Measurements from ENCODE around the gene HNRNPH2.

DNA sequence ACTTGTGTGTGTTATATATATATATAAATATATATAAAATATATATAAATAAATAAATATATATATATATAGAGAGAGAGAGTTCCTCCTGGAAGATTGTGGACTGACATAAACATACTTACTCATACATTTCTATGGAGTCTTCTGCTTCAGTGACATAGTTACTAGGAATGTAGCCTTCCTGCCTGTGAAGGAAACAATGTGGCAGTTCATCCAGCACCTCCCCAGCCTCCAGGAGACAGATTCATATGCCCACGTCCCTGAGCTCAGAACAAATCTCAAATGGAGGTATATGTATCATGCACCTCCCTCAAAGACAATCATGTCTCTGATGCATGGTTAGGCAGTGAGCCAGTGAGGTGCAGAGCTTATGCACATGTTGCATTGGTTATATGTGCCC, 48.1 kb upstream of the HNRNPH2 start:
- TF ChIP-seq POLR2AphosphoS5 (IDR thresholded peaks at IDR 0.05; ENCODE audit: low read depth, low read length), result no peak
- no peak for TF ChIP-seq REST (IDR thresholded peaks at IDR 0.05; ENCODE audit: insufficient read depth in 1 of 2, low read depth in 2 of 2, low read length in 2 of 2)
- TF ChIP-seq TAF1 (IDR thresholded peaks at IDR 0.05; ENCODE audit: borderline replicate concordance, insufficient read depth, low read length), result no peak
- TF ChIP-seq SIN3A (IDR thresholded peaks at IDR 0.05; ENCODE audit: borderline replicate concordance, insufficient read depth, low read length), result no peak

All from PFSK-1 (cell line).